Body of pancreas (tissue), 4 donors: ENCODE measurements around the gene PDZD2. TPM values are rescaled to one million over a fixed set of nuclear protein-coding genes. Genes with fewer than 3 reads are reported as not detected.

Experiments
- ATAC-seq: fragments of 150-250 bp; one replicate; pipeline ENCODE4 v1.9.1; 2016
- DNase-seq, 4 donors: peaks; one replicate each; pipeline ENCODE4 v3.0.0-alpha.2; 2019
- H3K27ac ChIP-seq, 4 donors: fragments of 200-600 bp; sonication (generic); 1 replicate in 3 of 4; 2 replicates in 1 of 4; pipeline versions ENCODE4 v1.5.1 to v1.6.1; 2016 to 2019; ENCODE audit warnings: mild to moderate bottlenecking in 1 of 4, mixed read lengths in 1 of 4, moderate library complexity in 1 of 4
- H3K27me3 ChIP-seq, 2 donors: fragments of 200-600 bp; sonication (generic); one replicate each; pipeline ENCODE4 v1.6.0; 2016; ENCODE audit warnings: mild to moderate bottlenecking in 1 of 2
- H3K36me3 ChIP-seq, 2 donors: fragments of 200-600 bp; sonication (generic); replicated peaks in 1 of 2; 2 replicates each; pipeline ENCODE4 v1.5.1; 2016; ENCODE audit warnings: low read depth in 2 of 2; ENCODE audit not compliant: insufficient read depth in 1 of 2
- H3K4me1 ChIP-seq: fragments of 200-600 bp; sonication (generic); one replicate; pipeline ENCODE4 v1.6.0; 2016
- H3K4me3 ChIP-seq, 2 donors: fragments of 200-600 bp; sonication (generic); 1 replicate in 1 of 2; 2 replicates in 1 of 2; pipeline ENCODE4 v1.5.1; 2016 to 2019
- H3K9me3 ChIP-seq, 3 donors: fragments of 200-600 bp; sonication (generic); 1 replicate in 2 of 3; 2 replicates in 1 of 3; pipeline ENCODE4 v1.5.1; 2016
- POLR2A ChIP-seq, 3 donors: fragments of 450-650 bp; IDR thresholded peaks; one replicate each; pipeline ENCODE4 v1.6.1; 2016; ENCODE audit warnings: antibody characterized with exemption in 3 of 3, mild to moderate bottlenecking in 2 of 3
- WGBS, 2 donors: methylation state at CpG; one replicate each; pipeline ENCODE4 v1.1.5; 2017; 5-methylcytosine and 5-hydroxymethylcytosine counted together
- intact Hi-C: fragments of 100-400 bp; cut with DNase I; formaldehyde crosslinking; loops from one replicate; pipeline ENCODE4 v1.15.1; 2023
- total RNA-seq, 2 donors: library from RNA; depleted of rRNA; stranded (reverse); fragments of >200 nt; gene quantifications; one replicate each; pipeline ENCODE4 v1.1.0, GENCODE V29; 2016
- TF ChIP-seq, protein P1 (sequence below), 7 experiments: fragments of 450-650 bp in 4 of 7; fragments of 200-600 bp in 3 of 7; sonication (generic) in 3 of 7; IDR thresholded peaks; one replicate each; pipeline ENCODE4 v1.5.1; 2016 to 2019; ENCODE audit warnings: antibody characterized with exemption in 7 of 7

PDZD2 gene
- total RNA-seq, 2 donors from 2014 or later, result 3.9 to 12.9 TPM

DNA sequence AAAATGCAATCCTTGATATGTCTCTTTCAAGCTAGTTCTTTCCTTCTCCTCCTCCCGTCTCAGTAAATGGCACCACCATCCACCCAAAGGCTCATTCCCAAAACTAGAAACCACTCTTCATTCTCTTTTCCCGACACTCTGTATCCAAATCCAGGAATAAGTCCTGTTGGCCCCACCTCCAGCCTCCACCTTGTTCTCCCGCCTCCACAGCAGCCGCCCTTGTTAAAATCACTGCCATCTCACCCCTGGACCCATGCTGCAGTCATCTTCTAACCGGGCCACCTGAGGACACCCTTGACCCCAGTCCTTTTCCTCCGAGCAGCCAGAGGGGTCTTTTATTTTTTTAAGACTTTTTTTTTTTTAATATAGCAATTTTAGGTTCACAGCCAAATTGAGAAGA lies 9.4 kb downstream of the PDZD2 start:
- 79 to 81% methylated on average over 6 of the region's 6 CpGs for WGBS, 2 donors
- H3K36me3 ChIP-seq, result no peaks in the 10 kb centered on the region
- no peaks in the 10 kb centered on the region for H3K27me3 ChIP-seq
- no peaks in the 10 kb centered on the region for H3K4me1 ChIP-seq
- H3K9me3 ChIP-seq, result no peaks in the 10 kb centered on the region
- no peak overlapping the region for H3K4me3 ChIP-seq
- H3K27ac ChIP-seq, result no peak overlapping the region
- intact Hi-C loops, result no loop called here
- no peak for TF ChIP-seq POLR2A (IDR thresholded peaks at IDR 0.05)
- TF ChIP-seq, protein P1, sequence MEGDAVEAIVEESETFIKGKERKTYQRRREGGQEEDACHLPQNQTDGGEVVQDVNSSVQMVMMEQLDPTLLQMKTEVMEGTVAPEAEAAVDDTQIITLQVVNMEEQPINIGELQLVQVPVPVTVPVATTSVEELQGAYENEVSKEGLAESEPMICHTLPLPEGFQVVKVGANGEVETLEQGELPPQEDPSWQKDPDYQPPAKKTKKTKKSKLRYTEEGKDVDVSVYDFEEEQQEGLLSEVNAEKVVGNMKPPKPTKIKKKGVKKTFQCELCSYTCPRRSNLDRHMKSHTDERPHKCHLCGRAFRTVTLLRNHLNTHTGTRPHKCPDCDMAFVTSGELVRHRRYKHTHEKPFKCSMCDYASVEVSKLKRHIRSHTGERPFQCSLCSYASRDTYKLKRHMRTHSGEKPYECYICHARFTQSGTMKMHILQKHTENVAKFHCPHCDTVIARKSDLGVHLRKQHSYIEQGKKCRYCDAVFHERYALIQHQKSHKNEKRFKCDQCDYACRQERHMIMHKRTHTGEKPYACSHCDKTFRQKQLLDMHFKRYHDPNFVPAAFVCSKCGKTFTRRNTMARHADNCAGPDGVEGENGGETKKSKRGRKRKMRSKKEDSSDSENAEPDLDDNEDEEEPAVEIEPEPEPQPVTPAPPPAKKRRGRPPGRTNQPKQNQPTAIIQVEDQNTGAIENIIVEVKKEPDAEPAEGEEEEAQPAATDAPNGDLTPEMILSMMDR (IDR thresholded peaks at IDR 0.05), result no peak
- DNase-seq (no peak), ATAC-seq (no peak)

DNA sequence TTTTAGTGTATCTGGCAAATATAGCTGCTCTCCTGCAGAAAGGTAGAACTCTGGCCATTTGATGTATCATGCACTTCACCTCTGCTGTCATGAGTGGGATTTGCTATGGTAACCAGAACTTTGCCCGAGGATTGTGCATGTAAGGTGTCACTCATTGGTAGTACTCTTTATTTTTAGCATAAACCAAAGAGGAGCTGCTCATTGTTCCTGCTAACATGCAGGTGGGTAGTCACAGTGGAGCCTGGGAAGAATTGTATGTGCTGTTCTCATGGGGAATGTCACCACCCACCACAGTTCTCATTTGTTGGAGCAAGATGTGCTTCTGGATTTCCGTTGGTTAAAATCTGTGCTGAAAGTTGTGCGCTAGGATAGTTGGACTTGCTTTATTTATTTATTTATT lies 12.3 kb downstream of the PDZD2 start:
- WGBS, 2 donors, result 80 to 84% methylated on average over 3 of the region's 3 CpGs
- no peaks in the 10 kb centered on the region for H3K36me3 ChIP-seq
- no peak for ATAC-seq
- intact Hi-C loops, result no loop called here
- DNase-seq, result no peak
- H3K4me3 ChIP-seq, result no peak overlapping the region
- H3K27me3 ChIP-seq, result no peaks in the 10 kb centered on the region
- no peak overlapping the region for H3K27ac ChIP-seq
- H3K9me3 ChIP-seq, result no peaks in the 10 kb centered on the region
- no peak for TF ChIP-seq POLR2A (IDR thresholded peaks at IDR 0.05)
- TF ChIP-seq, protein P1 (IDR thresholded peaks at IDR 0.05), result no peak
- H3K4me1 ChIP-seq, result no peaks in the 10 kb centered on the region

DNA sequence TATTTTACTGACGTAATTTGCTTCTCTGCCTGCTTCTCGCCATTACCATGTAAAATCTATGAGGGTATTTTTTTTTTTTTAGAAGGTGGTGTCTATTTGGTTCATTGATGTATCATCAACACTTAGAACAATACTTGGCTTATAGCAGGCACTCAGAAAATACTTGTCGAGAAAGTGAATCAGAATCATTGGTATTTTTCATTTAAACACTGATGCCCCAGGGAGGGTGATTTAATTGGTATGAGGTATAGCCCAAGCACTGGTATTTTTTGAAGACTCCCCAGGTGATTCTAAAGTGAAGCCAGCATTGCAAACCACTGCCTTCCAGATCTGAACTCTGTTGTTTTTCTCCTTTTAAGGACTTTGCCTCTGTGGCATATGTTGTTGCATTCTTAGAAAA lies 16.6 kb downstream of the PDZD2 start:
- WGBS, 2 donors, result 75 to 84% methylated on average over 3 of the region's 3 CpGs
- TF ChIP-seq, protein P1 (IDR thresholded peaks at IDR 0.05), result no peak
- TF ChIP-seq POLR2A (IDR thresholded peaks at IDR 0.05), result no peak
- Histone ChIP-seq H3K4me1 (no peaks in the 10 kb centered on the region), H3K27ac (no peak overlapping the region), H3K36me3 (no peaks in the 10 kb centered on the region), H3K4me3 (no peak overlapping the region), H3K27me3 (no peaks in the 10 kb centered on the region), H3K9me3 (no peaks in the 10 kb centered on the region)
- intact Hi-C loops, result no loop called here
- DNase-seq, result no peak
- ATAC-seq, result no peak

DNA sequence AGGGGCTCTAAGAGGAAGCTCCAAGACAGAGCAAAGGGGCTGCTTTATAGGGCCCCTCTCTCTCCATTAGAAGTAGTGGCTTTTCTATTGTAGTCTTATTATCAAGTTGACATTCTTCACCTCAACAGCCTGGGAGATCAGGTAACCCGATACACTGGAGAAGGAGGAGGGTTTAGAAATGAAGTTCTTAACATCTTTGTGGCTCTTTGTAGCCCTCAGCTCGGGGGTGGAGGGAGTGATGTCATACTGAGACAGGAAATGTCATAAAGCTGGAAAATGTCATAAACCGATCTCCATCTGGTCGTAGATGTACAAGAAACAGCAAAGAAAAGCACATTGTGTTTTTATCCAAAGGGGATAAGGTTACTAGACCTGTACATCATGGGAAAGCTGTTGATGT lies 17.9 kb downstream of the PDZD2 start:
- DNase-seq (no peak), ATAC-seq (no peak)
- H3K27ac ChIP-seq, result no peak overlapping the region
- TF ChIP-seq, protein P1 (IDR thresholded peaks at IDR 0.05), result no peak
- TF ChIP-seq POLR2A (IDR thresholded peaks at IDR 0.05), result no peak
- no peaks in the 10 kb centered on the region for H3K36me3 ChIP-seq
- H3K9me3 ChIP-seq, result no peaks in the 10 kb centered on the region
- intact Hi-C loops, result no loop called here
- H3K4me1 ChIP-seq, result no peaks in the 10 kb centered on the region
- WGBS, 2 donors, result 52 to 57% methylated on average over 4 of the region's 4 CpGs
- no peak overlapping the region for H3K4me3 ChIP-seq
- no peaks in the 10 kb centered on the region for H3K27me3 ChIP-seq

DNA sequence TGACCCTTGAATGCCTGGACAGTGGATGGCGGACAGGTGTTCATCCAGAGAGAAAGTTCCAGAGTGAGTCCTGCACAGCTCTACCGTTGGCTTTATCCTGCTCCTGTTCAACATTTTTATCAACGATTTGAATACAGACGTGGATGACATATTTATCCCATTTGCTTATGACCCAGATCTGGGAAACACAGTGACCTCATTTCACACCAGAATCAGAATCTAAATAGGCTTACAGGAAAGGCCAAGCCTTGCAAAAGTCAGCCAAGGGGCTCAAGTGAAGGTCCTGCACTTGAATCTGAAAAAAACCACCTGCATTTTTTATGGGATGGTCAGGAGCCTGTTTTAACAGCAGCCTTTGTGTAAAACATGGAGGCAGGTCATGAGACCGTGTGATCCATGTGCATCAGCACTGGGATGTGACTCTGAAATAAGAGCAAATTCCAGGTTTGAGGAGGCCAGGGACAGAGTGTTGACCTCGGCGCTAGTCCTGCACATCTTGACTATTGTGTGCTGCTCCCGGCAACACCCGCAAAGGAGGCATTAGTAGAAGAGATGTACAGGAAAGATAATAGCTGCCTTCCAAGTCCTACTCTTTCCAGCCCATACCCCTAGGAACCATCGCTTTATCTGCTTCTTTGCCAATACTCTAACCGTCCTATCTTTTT lies 18.5 kb downstream of the PDZD2 start:
- no peaks in the 10 kb centered on the region for H3K27me3 ChIP-seq
- ATAC-seq (no peak), DNase-seq (no peak)
- no peak overlapping the region for H3K27ac ChIP-seq
- H3K4me3 ChIP-seq, result no peak overlapping the region
- no peaks in the 10 kb centered on the region for H3K9me3 ChIP-seq
- no peaks in the 10 kb centered on the region for H3K4me1 ChIP-seq
- TF ChIP-seq, protein P1 (IDR thresholded peaks at IDR 0.05), result no peak
- no peak for TF ChIP-seq POLR2A (IDR thresholded peaks at IDR 0.05)
- intact Hi-C loops, result no loop called here
- no peaks in the 10 kb centered on the region for H3K36me3 ChIP-seq
- 73 to 76% methylated on average over 11 of the region's 11 CpGs for WGBS, 2 donors
